ENCODE data around the gene NBPF6. TPM values are rescaled to one million over a fixed set of nuclear protein-coding genes. Genes with fewer than 3 reads are reported as not detected.
"Not testable (repeated sequence)": the region's sequence is repeated elsewhere in the genome, so short reads cannot be mapped to it uniquely, and the experiment has no call there.

NBPF6 gene
- total RNA-seq, 1 experiment from 2014 or later = 0.07 TPM

GRCh38 chr1:108433404-108433803 lies 16.7 kb upstream of the NBPF6 start:
- DNase-seq; H2AFZ ChIP-seq (ENCODE audit: low read length); H3F3A ChIP-seq (ENCODE audit: low read length, unreplicated experiment); POLR2A ChIA-PET (ENCODE audit: unreplicated experiment); H4K20me1 ChIP-seq (ENCODE audit: low read length); H3K9me3 ChIP-seq (ENCODE audit: low read length); H3K4me3 ChIP-seq (ENCODE audit: low read length); H3K9me2 ChIP-seq (replicated peaks; ENCODE audit: low read length); H3K4me2 ChIP-seq (ENCODE audit: low read length); ATAC-seq; H3K27ac ChIP-seq (ENCODE audit: low read length); H3K79me2 ChIP-seq (ENCODE audit: low read length); H3K36me3 ChIP-seq (ENCODE audit: low read depth, low read length); BruUV-seq (replicated peaks); CTCF ChIA-PET; intact Hi-C loops (cut with micrococcal nuclease); H3K4me1 ChIP-seq (ENCODE audit: insufficient read depth, low read length); H3K27me3 ChIP-seq (ENCODE audit: low read length); H3K9ac ChIP-seq (ENCODE audit: low read length): not testable (repeated sequence)

GRCh38 chr1:108438536-108438935 lies 11.6 kb upstream of the NBPF6 start:
- H2AFZ ChIP-seq (ENCODE audit: low read length); H3F3A ChIP-seq (ENCODE audit: low read length, unreplicated experiment); BruUV-seq (replicated peaks); H4K20me1 ChIP-seq (ENCODE audit: low read length); H3K4me1 ChIP-seq (ENCODE audit: insufficient read depth, low read length); H3K79me2 ChIP-seq (ENCODE audit: low read length); DNase-seq; H3K27me3 ChIP-seq (ENCODE audit: low read length); H3K9me2 ChIP-seq (replicated peaks; ENCODE audit: low read length); H3K27ac ChIP-seq (ENCODE audit: low read length); H3K4me3 ChIP-seq (ENCODE audit: low read length); CTCF ChIA-PET; ATAC-seq; H3K36me3 ChIP-seq (ENCODE audit: low read depth, low read length); intact Hi-C loops (cut with micrococcal nuclease); H3K4me2 ChIP-seq (ENCODE audit: low read length); POLR2A ChIA-PET (ENCODE audit: unreplicated experiment); H3K9ac ChIP-seq (ENCODE audit: low read length); H3K9me3 ChIP-seq (ENCODE audit: low read length): not testable (repeated sequence)

DNA sequence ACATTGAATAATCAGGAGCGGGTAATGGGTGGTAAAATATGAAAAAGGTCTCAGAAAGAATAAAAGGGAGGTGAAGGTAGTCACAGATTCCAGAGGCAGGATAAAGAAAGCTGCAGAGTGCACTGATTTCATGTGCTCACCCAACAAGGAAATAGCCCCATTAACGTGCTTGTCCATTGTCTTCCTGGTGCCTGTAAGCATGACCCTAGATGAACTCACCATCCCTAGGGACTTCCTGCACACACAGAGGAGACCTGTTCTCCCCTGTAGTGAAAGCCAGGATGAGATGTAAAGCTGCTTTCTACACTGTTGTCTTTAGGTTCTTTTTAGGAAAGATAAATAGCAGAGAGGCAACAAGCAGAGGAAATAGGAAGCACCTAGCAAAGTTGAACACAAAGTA lies 4.4 kb downstream of the NBPF6 start:
- H3F3A ChIP-seq (ENCODE audit: low read length, unreplicated experiment); H3K9ac ChIP-seq (ENCODE audit: low read length); H3K36me3 ChIP-seq (ENCODE audit: low read depth, low read length); H3K9me2 ChIP-seq (replicated peaks; ENCODE audit: low read length); H3K4me1 ChIP-seq (ENCODE audit: insufficient read depth, low read length); H4K20me1 ChIP-seq (ENCODE audit: low read length); ATAC-seq; POLR2A ChIA-PET (ENCODE audit: unreplicated experiment); H3K9me3 ChIP-seq (ENCODE audit: low read length); H2AFZ ChIP-seq (ENCODE audit: low read length); H3K4me3 ChIP-seq (ENCODE audit: low read length); BruUV-seq (replicated peaks); CTCF ChIA-PET; H3K4me2 ChIP-seq (ENCODE audit: low read length); H3K27ac ChIP-seq (ENCODE audit: low read length); intact Hi-C loops (cut with micrococcal nuclease); H3K27me3 ChIP-seq (ENCODE audit: low read length); H3K79me2 ChIP-seq (ENCODE audit: low read length); DNase-seq: not testable (repeated sequence)

- CTCF ChIA-PET; H3K27me3 ChIP-seq (ENCODE audit: low read length); H2AFZ ChIP-seq (ENCODE audit: low read length); POLR2A ChIA-PET (ENCODE audit: unreplicated experiment); DNase-seq; H3K9ac ChIP-seq (ENCODE audit: low read length); H3K4me3 ChIP-seq (ENCODE audit: low read length); H3K27ac ChIP-seq (ENCODE audit: low read length); H4K20me1 ChIP-seq (ENCODE audit: low read length); H3K9me2 ChIP-seq (replicated peaks; ENCODE audit: low read length); H3K4me2 ChIP-seq (ENCODE audit: low read length); intact Hi-C loops (cut with micrococcal nuclease); H3K4me1 ChIP-seq (ENCODE audit: insufficient read depth, low read length); H3K79me2 ChIP-seq (ENCODE audit: low read length); H3K9me3 ChIP-seq (ENCODE audit: low read length); H3K36me3 ChIP-seq (ENCODE audit: low read depth, low read length); BruUV-seq (replicated peaks); H3F3A ChIP-seq (ENCODE audit: low read length, unreplicated experiment): not testable (repeated sequence)
- ATAC-seq = peak; percentile 96
These were observed 8.5 kb downstream of the NBPF6 start for GRCh38 chr1:108458661-108459060.

GRCh38 chr1:108461758-108462157 lies 11.6 kb downstream of the NBPF6 start:
- POLR2A ChIA-PET (ENCODE audit: unreplicated experiment); intact Hi-C loops (cut with micrococcal nuclease); H3K4me3 ChIP-seq (ENCODE audit: low read length); DNase-seq; H3K27me3 ChIP-seq (ENCODE audit: low read length); H3F3A ChIP-seq (ENCODE audit: low read length, unreplicated experiment); CTCF ChIA-PET; BruUV-seq (replicated peaks); H3K9me2 ChIP-seq (replicated peaks; ENCODE audit: low read length); H3K4me2 ChIP-seq (ENCODE audit: low read length); H4K20me1 ChIP-seq (ENCODE audit: low read length); H3K9me3 ChIP-seq (ENCODE audit: low read length); H3K4me1 ChIP-seq (ENCODE audit: insufficient read depth, low read length); H3K9ac ChIP-seq (ENCODE audit: low read length); ATAC-seq; H3K36me3 ChIP-seq (ENCODE audit: low read depth, low read length); H3K27ac ChIP-seq (ENCODE audit: low read length); H2AFZ ChIP-seq (ENCODE audit: low read length); H3K79me2 ChIP-seq (ENCODE audit: low read length): not testable (repeated sequence)

- H3K9ac ChIP-seq (ENCODE audit: low read length); CTCF ChIA-PET; POLR2A ChIA-PET (ENCODE audit: unreplicated experiment); H3K9me2 ChIP-seq (replicated peaks; ENCODE audit: low read length); H3K27ac ChIP-seq (ENCODE audit: low read length); H3K4me2 ChIP-seq (ENCODE audit: low read length); H3F3A ChIP-seq (ENCODE audit: low read length, unreplicated experiment); H4K20me1 ChIP-seq (ENCODE audit: low read length); H2AFZ ChIP-seq (ENCODE audit: low read length); H3K4me3 ChIP-seq (ENCODE audit: low read length); DNase-seq; intact Hi-C loops (cut with micrococcal nuclease); H3K4me1 ChIP-seq (ENCODE audit: insufficient read depth, low read length); H3K9me3 ChIP-seq (ENCODE audit: low read length); ATAC-seq; H3K27me3 ChIP-seq (ENCODE audit: low read length); H3K79me2 ChIP-seq (ENCODE audit: low read length); H3K36me3 ChIP-seq (ENCODE audit: low read depth, low read length); BruUV-seq (replicated peaks): not testable (repeated sequence)
These were observed 13.8 kb downstream of the NBPF6 start for GRCh38 chr1:108463962-108464361.

DNA sequence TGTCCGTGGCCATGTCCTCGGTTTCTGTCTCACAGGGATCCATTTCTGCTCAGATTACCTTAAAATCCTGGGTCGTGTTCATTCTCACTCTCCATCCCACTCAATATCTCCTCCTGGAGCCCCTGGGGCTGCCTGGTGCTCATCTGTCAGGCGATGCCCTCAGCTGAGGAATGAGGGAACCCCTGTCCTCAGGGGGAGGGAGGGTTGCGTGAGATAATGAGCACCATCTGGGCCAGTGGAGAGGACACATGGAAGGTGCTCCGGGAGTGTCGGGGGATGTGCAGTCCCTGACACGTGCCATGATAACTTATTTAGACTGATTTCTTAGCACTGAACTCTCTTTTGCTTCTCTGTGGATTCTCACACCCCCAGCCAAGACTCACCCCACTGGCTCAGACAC lies 16.0 kb downstream of the NBPF6 start:
- H3K27ac ChIP-seq (ENCODE audit: low read length); BruUV-seq (replicated peaks); H3K4me1 ChIP-seq (ENCODE audit: insufficient read depth, low read length); DNase-seq; H3K79me2 ChIP-seq (ENCODE audit: low read length); intact Hi-C loops (cut with micrococcal nuclease); H2AFZ ChIP-seq (ENCODE audit: low read length); H3F3A ChIP-seq (ENCODE audit: low read length, unreplicated experiment); H3K9me2 ChIP-seq (replicated peaks; ENCODE audit: low read length); H3K4me3 ChIP-seq (ENCODE audit: low read length); H4K20me1 ChIP-seq (ENCODE audit: low read length); H3K9ac ChIP-seq (ENCODE audit: low read length); POLR2A ChIA-PET (ENCODE audit: unreplicated experiment); H3K4me2 ChIP-seq (ENCODE audit: low read length); H3K9me3 ChIP-seq (ENCODE audit: low read length); H3K36me3 ChIP-seq (ENCODE audit: low read depth, low read length); H3K27me3 ChIP-seq (ENCODE audit: low read length); CTCF ChIA-PET; ATAC-seq: not testable (repeated sequence)

Data from PC-3 (cell line).